Left hindlimb (tissue), 1 donor: ENCODE results near the gene MSLN.

Source experiments
- DNase-seq: peaks from one replicate; pipeline ENCODE4 v3.0.0-alpha.2; 2018

MSLN gene

DNA sequence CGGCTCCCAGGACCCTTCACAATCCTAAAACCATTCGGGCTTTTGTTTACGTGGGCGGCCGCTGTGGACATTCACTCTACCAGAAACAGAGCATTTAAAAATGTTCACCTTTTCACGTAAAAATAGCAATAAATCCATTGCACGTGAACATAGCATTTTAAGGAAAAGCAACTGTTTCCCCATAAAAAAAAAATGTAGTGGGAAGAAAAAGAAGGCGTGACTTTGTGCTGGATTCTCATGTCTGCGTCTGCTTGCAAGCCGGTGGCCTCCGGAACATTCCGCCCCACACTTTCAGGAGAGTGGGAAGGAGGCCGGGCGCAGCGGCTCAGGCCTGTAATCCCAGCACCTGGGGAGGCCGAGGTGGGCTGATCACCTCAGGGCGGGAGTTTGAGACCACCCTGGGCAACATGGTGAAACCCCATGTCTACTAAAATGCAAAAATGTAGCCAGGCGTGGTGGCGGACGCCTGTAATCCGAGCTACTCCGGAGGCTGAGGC is 53.4 kb downstream of the MSLN start:
- DNase-seq: no peak

DNA sequence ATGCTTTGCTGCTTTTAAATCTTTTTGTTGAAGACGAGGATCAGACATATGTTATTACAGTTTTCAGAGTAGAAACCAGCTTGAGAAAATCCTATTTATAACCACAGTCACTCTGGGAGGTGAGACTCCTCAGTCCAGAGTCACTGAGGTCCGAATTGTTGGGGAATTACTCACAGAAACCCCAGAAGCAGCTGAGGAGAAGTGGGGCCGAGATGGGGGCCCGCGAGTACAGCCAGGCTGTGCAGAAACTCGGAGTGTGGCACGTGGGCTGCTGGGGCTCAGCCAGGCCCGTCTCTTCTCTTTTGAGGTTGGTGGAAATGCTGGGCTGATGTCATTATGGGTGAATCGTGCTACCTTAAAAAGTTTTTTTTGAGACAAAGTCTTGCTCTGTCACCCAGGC is 54.4 kb downstream of the MSLN start:
- no peak for DNase-seq

DNA sequence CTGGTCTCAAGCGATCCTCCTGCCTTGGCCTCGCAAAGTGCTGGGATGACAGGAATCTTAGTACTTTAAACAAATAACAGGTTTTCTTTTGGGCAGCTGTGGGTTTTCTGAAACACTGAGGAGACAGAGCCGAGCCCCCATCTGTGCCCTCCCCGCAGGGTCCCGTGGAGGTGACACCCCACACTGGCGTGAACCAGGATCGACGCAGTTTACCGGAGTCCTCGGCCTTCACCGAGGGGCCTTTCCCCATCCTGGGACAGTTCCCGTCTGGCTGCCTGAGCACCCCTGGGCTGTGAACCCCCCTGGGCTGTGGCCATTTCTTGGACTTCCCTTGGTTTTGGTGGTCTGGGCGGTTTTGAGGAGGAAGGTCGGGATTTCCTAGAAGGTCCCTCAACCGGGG is 55.3 kb downstream of the MSLN start:
- DNase-seq: no peak

DNA sequence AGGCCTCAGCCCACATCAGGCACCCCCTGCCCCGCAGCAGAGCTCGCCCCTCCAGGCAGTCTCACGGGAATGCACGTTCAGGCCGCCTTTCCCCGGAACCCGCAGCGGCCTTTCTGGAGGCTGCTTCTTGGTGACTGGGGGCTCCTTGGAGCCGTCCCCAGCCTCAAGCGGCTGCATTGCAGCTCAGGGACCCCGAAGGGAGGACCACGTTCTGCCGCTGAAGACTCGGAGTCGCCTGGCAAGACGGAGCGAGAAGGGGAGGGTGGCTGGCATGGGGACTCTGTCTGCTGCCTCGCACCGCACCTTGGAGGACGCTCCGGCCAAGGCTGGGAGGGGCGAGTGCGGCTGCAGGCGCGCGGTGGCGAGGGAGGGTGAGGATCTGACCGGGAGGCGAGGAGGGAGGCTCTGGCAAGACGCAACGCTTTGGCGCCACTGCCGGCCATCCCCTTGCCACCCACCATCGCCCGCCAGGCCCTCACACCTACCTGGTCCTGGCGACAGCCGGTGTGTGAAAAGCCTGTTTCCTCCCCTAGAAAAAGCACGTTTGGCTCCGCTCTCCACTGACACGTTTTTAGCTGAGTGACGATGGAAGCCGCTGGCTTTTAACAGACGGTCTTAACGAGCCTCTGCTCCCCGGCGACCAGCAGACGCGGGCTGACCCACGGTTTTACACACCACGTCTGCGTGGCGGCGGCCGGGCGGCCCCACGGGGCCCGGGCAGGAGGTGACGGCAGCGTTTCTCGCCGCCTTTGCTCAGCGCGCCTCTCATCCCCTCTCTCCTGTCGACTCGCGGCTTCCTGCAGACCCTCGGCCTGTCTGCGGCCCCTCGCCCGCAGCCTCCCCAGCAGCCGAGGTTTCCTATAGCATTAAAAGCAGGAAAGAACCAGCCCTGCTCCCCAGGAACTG is 56.7 kb downstream of the MSLN start:
- DNase-seq: no peak

DNA sequence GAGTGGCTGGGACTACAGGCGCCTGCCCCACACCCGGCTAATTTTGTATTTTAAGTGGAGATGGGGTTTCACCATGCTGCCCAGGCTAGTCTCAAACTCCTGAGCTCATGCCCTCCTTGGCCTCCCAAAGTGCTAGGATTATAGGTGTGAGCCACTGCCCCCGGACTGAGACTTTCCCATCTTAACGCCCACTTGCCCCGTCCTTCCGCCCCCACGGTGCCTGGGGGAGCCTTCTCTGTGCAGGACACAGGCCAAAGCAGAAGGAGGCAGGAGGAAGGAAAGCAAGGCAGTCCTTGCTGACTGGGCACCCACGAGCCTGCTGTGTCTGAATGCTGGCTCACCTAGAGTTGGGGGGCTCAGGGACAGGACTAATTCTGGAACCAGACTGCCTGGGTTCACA is 57.6 kb downstream of the MSLN start:
- DNase-seq: no peak
